Thymus (tissue), 11 donors: Measurements from ENCODE around the gene WDR55. TPM values are rescaled to one million over a fixed set of nuclear protein-coding genes. Genes with fewer than 3 reads are reported as not detected.
"Not testable (repeated sequence)": the region's sequence is repeated elsewhere in the genome, so short reads cannot be mapped to it uniquely, and the experiment has no call there.

ENCODE experiments used
- DNase-seq, 9 donors: peaks; one replicate each; pipeline ENCODE4 v3.0.0-alpha.2; 2013; ENCODE audit warnings: low spot score in 9 of 9, low read depth in 6 of 9, missing footprints in 1 of 9
- H3K27ac ChIP-seq, 2 donors: one replicate each; pipeline ENCODE4 v1.5.1; 2013; ENCODE audit warnings: control low read depth in 1 of 2, low read depth in 1 of 2, low read length in 1 of 2, mild to moderate bottlenecking in 1 of 2, moderate library complexity in 1 of 2
- H3K27me3 ChIP-seq, 2 donors: one replicate each; pipeline ENCODE4 v1.5.1; 2013; ENCODE audit warnings: low read length in 1 of 2; ENCODE audit not compliant: control insufficient read depth in 2 of 2, insufficient read depth in 1 of 2
- H3K36me3 ChIP-seq, 2 donors: one replicate each; pipeline ENCODE4 v1.5.1; 2013; ENCODE audit warnings: low read length in 1 of 2, mild to moderate bottlenecking in 1 of 2, moderate library complexity in 1 of 2; ENCODE audit not compliant: control insufficient read depth in 2 of 2, insufficient read depth in 2 of 2
- H3K4me1 ChIP-seq, 2 donors: one replicate each; pipeline ENCODE4 v1.5.1; 2013; ENCODE audit warnings: low read length in 2 of 2; ENCODE audit not compliant: control insufficient read depth in 2 of 2, insufficient read depth in 2 of 2
- H3K4me3 ChIP-seq, 2 donors: one replicate each; pipeline ENCODE4 v1.5.1; 2013; ENCODE audit warnings: low read length in 2 of 2, control low read depth in 1 of 2, mild to moderate bottlenecking in 1 of 2
- H3K9me3 ChIP-seq, 2 donors: one replicate each; pipeline ENCODE4 v1.5.1; 2013; ENCODE audit warnings: low read length in 1 of 2, mild to moderate bottlenecking in 1 of 2; ENCODE audit not compliant: control insufficient read depth in 2 of 2, insufficient read depth in 1 of 2
- WGBS: extraction: QIAGEN DNeasy Blood & Tissue Kit; methylation state at CpG from one replicate; pipeline ENCODE4 v1.1.7; 2013; 5-methylcytosine and 5-hydroxymethylcytosine counted together
- polyA plus RNA-seq: library from polyadenylated mRNA; stranded (reverse); fragments of 200-250 nt; gene quantifications from one replicate; pipeline ENCODE4 v1.2.3, GENCODE V29; 2013
- total RNA-seq: library from RNA; stranded (reverse); fragments of 120-200 nt; gene quantifications from one replicate; pipeline ENCODE4 v1.2.4, GENCODE V29; 2013
- donor health status: healthy.

The WDR55 gene
- total and polyA plus RNA-seq, 2 donors, result 9.7 to 24.0 TPM

- Histone ChIP-seq H3K27ac (peak overlapping the region in 1 of 2 donors; percentile 42), H3K36me3 (no peaks in the 10 kb centered on the region), H3K4me3 (peak overlapping the region; percentile 29 to 55), H3K27me3 (peaks cover 26 to 53% of the 10 kb centered on the region in 2 donors), H3K9me3 (peaks cover 0 to 2% of the 10 kb centered on the region in 2 donors), H3K4me1 (peaks cover 11 to 17% of the 10 kb centered on the region in 2 donors)
- WGBS, result 10% methylated on average over 36 of the region's 36 CpGs
- DNase-seq, result peak in 3 of 9 donors; percentile 11 to 61 (median 26)
These were observed 32.8 kb upstream of the WDR55 start for GRCh38 chr5:140631831-140632365.

DNA sequence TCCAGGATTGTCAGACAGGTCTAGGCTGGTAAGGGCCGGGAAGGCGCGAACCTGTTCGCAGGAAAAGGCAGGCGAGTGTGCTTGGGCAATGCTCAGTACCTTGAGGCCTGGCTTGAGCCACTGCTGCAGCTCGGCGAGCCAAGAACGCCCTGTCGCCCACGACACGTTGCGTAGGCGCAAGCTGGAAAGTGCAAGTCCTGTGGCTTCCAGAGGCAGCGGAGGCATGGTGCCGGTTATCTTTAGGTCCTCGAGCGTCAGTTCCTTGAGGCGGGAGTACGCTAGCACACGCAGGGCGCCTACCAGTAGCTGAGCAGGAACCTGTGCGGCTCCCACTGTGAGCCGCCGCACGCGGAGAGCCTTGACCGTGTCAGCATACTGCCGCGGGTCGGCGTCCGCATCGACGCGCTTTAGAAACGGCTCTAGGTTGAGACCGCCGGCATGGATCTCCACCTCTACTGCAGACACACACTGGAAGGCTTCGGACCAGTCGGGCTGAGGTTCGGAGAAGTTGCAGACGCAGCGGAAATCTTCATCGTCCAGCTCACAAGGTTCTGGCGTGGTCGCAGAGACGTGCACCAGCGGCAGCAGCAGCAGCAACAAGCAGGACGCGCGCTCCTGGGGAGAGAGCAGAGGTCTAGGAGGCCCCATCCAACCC lies 32.2 kb upstream of the WDR55 start:
- peak in 3 of 9 donors; percentile 18 to 46 (median 35) for DNase-seq
- H3K27me3 ChIP-seq, result peaks cover 26 to 54% of the 10 kb centered on the region in 2 donors
- H3K36me3 ChIP-seq, result no peaks in the 10 kb centered on the region
- H3K9me3 ChIP-seq, result peaks cover 0 to 2% of the 10 kb centered on the region in 2 donors
- 3% methylated on average over 51 of the region's 51 CpGs for WGBS
- peak overlapping the region; percentile 29 to 55 for H3K4me3 ChIP-seq
- H3K4me1 ChIP-seq, result peaks cover 11 to 17% of the 10 kb centered on the region in 2 donors
- peak overlapping the region in 1 of 2 donors; percentile 13 for H3K27ac ChIP-seq

- H3K4me1 ChIP-seq, result peaks cover 11 to 17% of the 10 kb centered on the region in 2 donors
- peak within 1 kb of the TSS; percentile 29 to 55 for H3K4me3 ChIP-seq
- H3K27ac ChIP-seq, result peak within 1 kb of the TSS in 1 of 2 donors; percentile 42
- H3K27me3 ChIP-seq, result peaks cover 26 to 54% of the 10 kb centered on the region in 2 donors
- WGBS, result 15% methylated on average over 16 of the region's 16 CpGs
- peaks cover 0 to 2% of the 10 kb centered on the region in 2 donors for H3K9me3 ChIP-seq
- H3K36me3 ChIP-seq, result no peaks in the 10 kb centered on the region
- no peak for DNase-seq
These were observed 31.7 kb upstream of the WDR55 start, which contains the start of gene CD14 for GRCh38 chr5:140633021-140633471. CD14 (minus strand) TSS chr5:140633175; CDS start chr5:140633071, 104 bp downstream.

DNA sequence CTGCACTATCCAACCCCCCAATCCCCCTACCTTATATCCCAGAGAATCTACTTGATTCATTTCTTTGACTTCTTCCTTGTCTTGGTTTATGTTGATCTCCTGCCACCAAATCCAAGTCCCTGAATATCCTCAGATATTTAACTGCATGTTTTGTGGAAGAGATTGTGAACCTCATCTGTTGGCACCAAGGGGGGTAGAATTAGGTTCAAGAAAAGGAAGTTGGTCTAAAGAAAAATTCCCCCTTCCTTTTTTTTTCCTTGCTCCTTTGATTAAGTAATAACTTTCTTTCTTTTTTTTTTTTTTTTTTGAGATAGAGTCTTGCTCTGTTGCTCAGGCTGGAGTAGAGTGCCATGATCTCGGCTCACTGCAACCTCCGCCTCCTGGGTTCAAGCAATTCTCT lies 31.2 kb upstream of the WDR55 start:
- Histone ChIP-seq H3K27ac (no peak overlapping the region), H3K4me1 (peaks cover 11 to 17% of the 10 kb centered on the region in 2 donors), H3K9me3 (peaks cover 0 to 2% of the 10 kb centered on the region in 2 donors)

DNA sequence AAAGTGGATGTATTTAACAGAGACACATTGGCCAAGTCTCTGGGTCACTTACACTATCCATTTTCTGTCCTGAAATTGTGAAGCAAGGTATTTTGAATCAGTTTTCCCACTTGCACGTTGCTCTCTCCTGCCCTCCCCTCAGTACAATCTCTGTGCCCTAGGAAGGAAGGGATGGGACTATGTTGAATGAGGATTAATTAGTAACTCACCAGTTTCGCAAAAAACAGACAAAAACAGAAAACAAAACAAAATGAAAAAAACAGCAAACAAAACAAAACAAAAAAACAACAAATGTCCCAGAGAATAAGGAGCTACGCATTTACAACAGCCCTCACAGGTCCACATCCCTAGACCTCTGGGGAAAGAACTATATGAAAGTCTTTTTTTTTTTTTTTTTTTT lies 30.6 kb upstream of the WDR55 start:
- H3K36me3 ChIP-seq, result no peaks in the 10 kb centered on the region
- no peak overlapping the region for H3K27ac ChIP-seq
- H3K4me3 ChIP-seq, result no peak overlapping the region
- DNase-seq, result no peak
- peaks cover 0 to 2% of the 10 kb centered on the region in 2 donors for H3K9me3 ChIP-seq
- H3K27me3 ChIP-seq, result peaks cover 26 to 50% of the 10 kb centered on the region in 2 donors
- 86% methylated on average over 3 of the region's 3 CpGs for WGBS
- H3K4me1 ChIP-seq, result peaks cover 11 to 22% of the 10 kb centered on the region in 2 donors

More for the DNA sequence above, 31.2 kb upstream of the WDR55 start:
- DNase-seq, result no peak
- Histone ChIP-seq H3K4me3 (no peak overlapping the region), H3K36me3 (no peaks in the 10 kb centered on the region), H3K27me3 (peaks cover 26 to 53% of the 10 kb centered on the region in 2 donors)
- WGBS, result 95% methylated on average over 2 of the region's 2 CpGs

- peaks cover 0 to 2% of the 10 kb centered on the region in 2 donors for H3K9me3 ChIP-seq
- no peaks in the 10 kb centered on the region for H3K36me3 ChIP-seq
- no peak overlapping the region for H3K27ac ChIP-seq
- peaks cover 24 to 42% of the 10 kb centered on the region in 2 donors for H3K27me3 ChIP-seq
- DNase-seq, result no peak
- H3K4me3 ChIP-seq, result no peak overlapping the region
- peaks cover 18 to 33% of the 10 kb centered on the region in 2 donors for H3K4me1 ChIP-seq
- 93% methylated on average over 8 of the region's 8 CpGs for WGBS
These were observed 29.1 kb upstream of the WDR55 start for GRCh38 chr5:140635291-140636257.

- Histone ChIP-seq H3K27ac (no peak overlapping the region), H3K27me3 (peaks cover 11 to 22% of the 10 kb centered on the region in 2 donors), H3K9me3 (no peaks in the 10 kb centered on the region), H3K36me3 (peaks cover 4 to 11% of the 10 kb centered on the region in 2 donors), H3K4me1 (peaks cover 7 to 23% of the 10 kb centered on the region in 2 donors), H3K4me3 (no peak overlapping the region)
- 95% methylated on average over 10 of the region's 10 CpGs for WGBS
- DNase-seq, result no peak
These were observed 27.2 kb upstream of the WDR55 start for GRCh38 chr5:140637371-140638100.

- not testable (repeated sequence) for H3K9me3 ChIP-seq, H3K27me3 ChIP-seq, DNase-seq
- Histone ChIP-seq H3K36me3 (peaks cover 17 to 20% of the 10 kb centered on the region in 2 donors), H3K4me1 (peaks cover 7 to 16% of the 10 kb centered on the region in 2 donors), H3K27ac (peak overlapping the region; percentile 66 to 80), H3K4me3 (peak overlapping the region; percentile 65 to 87)
- WGBS, result 37% methylated on average over 9 of the region's 9 CpGs
These were observed 25.9 kb upstream of the WDR55 start for GRCh38 chr5:140638898-140639147.
